ENCODE data around the gene FILIP1L. TPM values are rescaled to one million over a fixed set of nuclear protein-coding genes. Genes with fewer than 3 reads are reported as not detected.

Gene FILIP1L
- total and polyA plus RNA-seq, 2 of the 8 experiments (the other 6 are each of a cell fraction or from before 2014, with no cell fraction given), result 0.06 to 0.09 TPM

GRCh38 chr3:99927671-99928457 lies 186.4 kb downstream of the FILIP1L start (continued):
- no peak for TF ChIP-seq CTBP2 (IDR thresholded peaks at IDR 0.05; ENCODE audit: borderline replicate concordance, insufficient read depth, insufficient read length, low read length)
- no peak for TF ChIP-seq TAF7 (optimal IDR thresholded peaks at IDR 0.05; ENCODE audit: borderline replicate concordance, low read depth, low read length)
- no peak for TF ChIP-seq ATF2 (IDR thresholded peaks at IDR 0.05; ENCODE audit: low read length)
- no peak for TF ChIP-seq YY1 (IDR thresholded peaks at IDR 0.05; ENCODE audit: low read depth, low read length)
- TF ChIP-seq KDM5A (IDR thresholded peaks at IDR 0.05; ENCODE audit: low read length), result no peak
- 0 out of 2 replicates have a peak, but pooled peaks have one; percentile 53 for TF ChIP-seq RBBP5 (IDR thresholded peaks at IDR 0.05; ENCODE audit: borderline replicate concordance, low read depth, low read length)
- no peak for TF ChIP-seq ZNF274 (IDR thresholded peaks at IDR 0.05; ENCODE audit: borderline replicate concordance, extremely low read depth, low read length)
- TF ChIP-seq POLR2A (IDR thresholded peaks at IDR 0.05; ENCODE audit: control extremely low read depth in 1 of 2, low read depth in 2 of 2, low read length in 2 of 2), result no peak
- no peak for TF ChIP-seq CBX5 (IDR thresholded peaks at IDR 0.05; ENCODE audit: low read depth, low read length)
- TF ChIP-seq MAFK (IDR thresholded peaks at IDR 0.05; ENCODE audit: low read depth, low read length), result no peak

Measured in H1 (cell line).